ENCODE data around the gene KIAA1614.

Gene KIAA1614

DNA sequence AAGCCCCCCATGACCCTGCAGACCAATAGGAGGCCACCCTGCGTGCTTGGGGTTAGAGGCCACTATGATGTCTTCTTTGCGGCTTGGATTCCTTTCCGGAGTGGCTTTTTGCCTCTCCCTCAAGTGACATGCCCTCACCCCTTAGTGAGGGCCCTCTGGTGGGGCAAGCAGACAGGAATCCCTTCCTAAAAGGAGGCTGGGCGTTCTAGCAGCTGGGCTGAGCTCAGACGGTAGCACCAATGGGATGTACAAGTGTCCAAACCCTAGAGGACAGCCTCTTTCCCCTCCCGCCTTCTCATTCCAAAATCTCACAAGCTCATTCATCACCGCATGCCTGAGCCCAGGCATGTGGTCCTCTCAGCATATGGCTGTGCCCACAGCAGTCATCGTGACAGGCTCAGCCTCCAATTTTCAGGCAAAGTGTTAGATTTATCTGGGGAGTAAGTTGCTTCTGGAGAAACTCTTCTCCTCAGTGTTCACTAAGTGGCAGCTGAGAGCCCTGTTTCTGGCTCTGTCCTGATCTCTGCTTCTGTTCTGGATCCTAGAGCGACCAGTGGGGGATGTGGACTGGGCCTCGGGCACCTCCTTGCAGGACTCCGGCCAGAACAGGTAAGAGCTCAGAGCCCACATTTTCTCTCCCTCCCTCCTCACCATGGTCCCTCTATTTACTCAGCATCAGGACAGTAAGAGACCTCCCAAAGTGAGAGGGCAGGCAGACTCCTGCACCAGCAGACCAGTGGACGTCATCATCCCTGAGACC is 4.8 kb downstream of the KIAA1614 start:
- H3K9ac ChIP-seq (ENCODE audit: low read depth in 1 of 2, low read length in 2 of 2): no peak overlapping the region
- H3K27me3 ChIP-seq (ENCODE audit: control insufficient read depth in 1 of 2, insufficient read depth in 2 of 2, low read length in 2 of 2): peaks cover 9 to 10% of the 10 kb centered on the region in 2 donors
- no peaks in the 10 kb centered on the region for H3K36me3 ChIP-seq (ENCODE audit: control insufficient read depth in 1 of 2, insufficient read depth in 2 of 2, low read length in 2 of 2)
- no peak overlapping the region for H3K27ac ChIP-seq (ENCODE audit: low read depth, low read length)
- no peaks in the 10 kb centered on the region for H3K4me1 ChIP-seq (ENCODE audit: control insufficient read depth in 1 of 2, insufficient read depth in 2 of 2, low read length in 2 of 2)
- no peaks in the 10 kb centered on the region for H3K9me3 ChIP-seq (ENCODE audit: control insufficient read depth in 1 of 2, low read length in 2 of 2)
- no peak overlapping the region for H3K4me3 ChIP-seq (ENCODE audit: low read depth in 1 of 2, low read length in 2 of 2)

DNA sequence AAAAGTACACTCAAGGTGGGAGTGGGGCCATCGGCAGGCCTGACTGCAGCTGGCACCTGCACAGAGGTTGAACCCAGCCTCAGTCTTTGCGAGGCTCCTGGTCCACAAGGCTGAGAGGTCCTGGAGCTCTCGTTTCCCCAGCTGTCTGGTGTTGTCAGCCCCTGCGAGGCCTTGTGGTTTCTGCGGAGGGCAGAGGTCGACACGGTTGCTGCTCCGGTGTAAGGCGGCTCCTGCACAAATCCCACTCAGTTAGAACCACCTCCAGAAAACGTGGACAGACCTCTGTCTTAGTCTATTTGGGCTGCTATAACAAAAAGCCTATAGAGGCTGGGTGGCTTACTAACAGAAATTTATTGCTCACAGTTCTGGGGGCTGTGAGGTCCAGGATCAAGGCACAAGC is 5.8 kb downstream of the KIAA1614 start:
- Histone ChIP-seq H3K9me3 (ENCODE audit: control insufficient read depth in 1 of 2, low read length in 2 of 2) (no peaks in the 10 kb centered on the region), H3K9ac (ENCODE audit: low read depth in 1 of 2, low read length in 2 of 2) (no peak overlapping the region), H3K36me3 (ENCODE audit: control insufficient read depth in 1 of 2, insufficient read depth in 2 of 2, low read length in 2 of 2) (no peaks in the 10 kb centered on the region), H3K4me1 (ENCODE audit: control insufficient read depth in 1 of 2, insufficient read depth in 2 of 2, low read length in 2 of 2) (no peaks in the 10 kb centered on the region), H3K4me3 (ENCODE audit: low read depth in 1 of 2, low read length in 2 of 2) (no peak overlapping the region), H3K27me3 (ENCODE audit: control insufficient read depth in 1 of 2, insufficient read depth in 2 of 2, low read length in 2 of 2) (peaks cover 5 to 6% of the 10 kb centered on the region in 2 donors), H3K27ac (ENCODE audit: low read depth, low read length) (no peak overlapping the region)

DNA sequence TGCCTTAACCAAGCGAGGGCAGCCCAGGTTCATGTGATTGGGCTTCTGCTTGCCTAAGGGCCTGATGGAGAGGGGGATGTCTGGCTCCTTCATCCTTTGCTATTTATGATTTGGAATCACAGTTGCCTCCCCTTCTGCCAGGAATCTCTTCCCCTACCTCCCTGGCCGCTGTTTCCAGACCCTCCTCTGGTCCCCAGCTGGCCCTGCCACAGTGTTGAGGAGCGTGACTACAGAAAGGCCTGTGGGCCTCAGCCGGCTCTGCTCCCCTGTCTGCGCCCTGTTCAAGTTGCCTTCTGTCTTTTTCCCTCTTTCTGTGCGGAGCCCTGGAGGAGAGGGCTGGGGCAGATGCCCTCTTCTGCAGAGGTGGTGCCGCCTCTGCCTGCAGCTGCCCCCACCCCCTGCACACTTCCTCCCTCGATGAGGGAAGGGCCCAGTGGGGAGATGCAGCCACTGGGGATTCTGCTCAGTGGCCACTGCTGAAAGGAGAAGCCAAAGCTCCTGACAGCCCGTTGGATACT is 6.5 kb downstream of the KIAA1614 start:
- peaks cover under 1 to 3% of the 10 kb centered on the region in 2 donors for H3K27me3 ChIP-seq (ENCODE audit: control insufficient read depth in 1 of 2, insufficient read depth in 2 of 2, low read length in 2 of 2)
- no peak overlapping the region for H3K9ac ChIP-seq (ENCODE audit: low read depth in 1 of 2, low read length in 2 of 2)
- no peak overlapping the region for H3K27ac ChIP-seq (ENCODE audit: low read depth, low read length)
- no peaks in the 10 kb centered on the region for H3K4me1 ChIP-seq (ENCODE audit: control insufficient read depth in 1 of 2, insufficient read depth in 2 of 2, low read length in 2 of 2)
- no peaks in the 10 kb centered on the region for H3K9me3 ChIP-seq (ENCODE audit: control insufficient read depth in 1 of 2, low read length in 2 of 2)
- H3K36me3 ChIP-seq (ENCODE audit: control insufficient read depth in 1 of 2, insufficient read depth in 2 of 2, low read length in 2 of 2): no peaks in the 10 kb centered on the region
- no peak overlapping the region for H3K4me3 ChIP-seq (ENCODE audit: low read depth in 1 of 2, low read length in 2 of 2)

DNA sequence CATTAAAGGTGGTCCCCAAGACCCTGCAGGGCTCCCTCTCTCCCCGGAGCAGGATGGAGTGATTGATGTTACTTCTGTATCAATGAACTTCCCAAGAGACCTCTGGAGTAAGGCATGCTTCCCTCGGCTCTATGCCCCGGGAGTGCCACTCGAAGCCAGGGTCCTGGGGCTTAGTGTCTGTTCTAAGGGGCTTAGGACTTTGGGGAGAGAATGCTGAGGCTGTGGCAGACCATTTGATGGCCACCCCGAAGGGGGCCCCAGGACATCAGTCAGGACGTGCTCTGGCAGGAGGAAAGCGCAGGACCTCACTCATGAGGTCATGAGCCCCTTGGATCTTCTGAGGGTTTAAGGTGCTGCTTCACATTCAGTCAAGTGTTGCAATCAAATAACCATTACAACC is 7.5 kb downstream of the KIAA1614 start:
- H3K27ac ChIP-seq (ENCODE audit: low read depth, low read length): no peak overlapping the region
- no peak overlapping the region for H3K4me3 ChIP-seq (ENCODE audit: low read depth in 1 of 2, low read length in 2 of 2)
- no peaks in the 10 kb centered on the region for H3K36me3 ChIP-seq (ENCODE audit: control insufficient read depth in 1 of 2, insufficient read depth in 2 of 2, low read length in 2 of 2)
- no peak overlapping the region for H3K9ac ChIP-seq (ENCODE audit: low read depth in 1 of 2, low read length in 2 of 2)
- H3K4me1 ChIP-seq (ENCODE audit: control insufficient read depth in 1 of 2, insufficient read depth in 2 of 2, low read length in 2 of 2): no peaks in the 10 kb centered on the region
- no peaks in the 10 kb centered on the region for H3K27me3 ChIP-seq (ENCODE audit: control insufficient read depth in 1 of 2, insufficient read depth in 2 of 2, low read length in 2 of 2)
- no peaks in the 10 kb centered on the region for H3K9me3 ChIP-seq (ENCODE audit: control insufficient read depth in 1 of 2, low read length in 2 of 2)

DNA sequence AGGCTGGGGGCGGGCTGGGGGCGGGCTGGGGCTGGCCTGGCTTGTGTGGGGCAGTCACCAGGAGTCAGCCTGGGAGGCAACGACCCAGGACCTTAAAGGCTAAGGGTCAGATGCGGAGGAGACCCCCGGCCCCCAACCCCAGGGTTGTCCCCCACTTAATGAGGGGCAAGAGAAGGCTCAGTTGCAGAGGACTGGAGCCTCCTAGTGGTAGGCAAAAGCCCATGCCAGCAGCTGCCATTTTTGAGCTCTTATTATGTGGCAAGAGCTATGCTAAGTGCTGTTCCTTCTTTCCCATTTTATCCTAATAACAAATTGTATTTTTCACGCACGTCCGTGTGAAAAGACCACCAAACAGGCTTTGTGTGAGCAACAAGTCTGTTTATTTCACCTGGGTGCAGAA is 8.0 kb downstream of the KIAA1614 start:
- H3K36me3 ChIP-seq (ENCODE audit: control insufficient read depth in 1 of 2, insufficient read depth in 2 of 2, low read length in 2 of 2): no peaks in the 10 kb centered on the region
- peaks cover 4 to 5% of the 10 kb centered on the region in 2 donors for H3K4me1 ChIP-seq (ENCODE audit: control insufficient read depth in 1 of 2, insufficient read depth in 2 of 2, low read length in 2 of 2)

DNA sequence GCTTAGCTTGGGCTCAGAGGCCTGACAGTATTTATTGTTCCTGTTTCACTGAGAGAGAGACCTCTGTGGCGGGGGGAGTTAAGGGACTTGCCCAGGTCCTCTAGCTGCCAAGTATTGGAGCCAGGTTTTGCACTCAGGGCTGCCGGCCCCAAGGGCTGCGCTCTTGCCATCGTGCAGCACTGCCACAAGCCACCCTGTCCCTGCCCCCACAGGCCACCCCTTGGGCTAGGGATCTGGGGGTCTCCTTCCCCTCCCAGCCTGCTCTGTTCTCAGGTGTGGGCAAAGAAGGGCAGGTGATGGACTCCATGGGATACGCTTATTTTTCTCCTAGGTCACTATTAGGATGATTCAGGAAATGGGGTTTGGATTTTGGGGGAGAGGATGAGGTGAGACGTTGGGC is 8.7 kb downstream of the KIAA1614 start:
- H3K9me3 ChIP-seq (ENCODE audit: control insufficient read depth in 1 of 2, low read length in 2 of 2): no peaks in the 10 kb centered on the region
- peaks cover 10 to 11% of the 10 kb centered on the region in 2 donors for H3K4me1 ChIP-seq (ENCODE audit: control insufficient read depth in 1 of 2, insufficient read depth in 2 of 2, low read length in 2 of 2)
- H3K4me3 ChIP-seq (ENCODE audit: low read depth in 1 of 2, low read length in 2 of 2): no peak overlapping the region
- no peaks in the 10 kb centered on the region for H3K36me3 ChIP-seq (ENCODE audit: control insufficient read depth in 1 of 2, insufficient read depth in 2 of 2, low read length in 2 of 2)
- H3K27ac ChIP-seq (ENCODE audit: low read depth, low read length): no peak overlapping the region
- no peak overlapping the region for H3K9ac ChIP-seq (ENCODE audit: low read depth in 1 of 2, low read length in 2 of 2)
- H3K27me3 ChIP-seq (ENCODE audit: control insufficient read depth in 1 of 2, insufficient read depth in 2 of 2, low read length in 2 of 2): no peaks in the 10 kb centered on the region

More for the DNA sequence above, 8.0 kb downstream of the KIAA1614 start:
- Histone ChIP-seq H3K27me3 (ENCODE audit: control insufficient read depth in 1 of 2, insufficient read depth in 2 of 2, low read length in 2 of 2) (no peaks in the 10 kb centered on the region), H3K4me3 (ENCODE audit: low read depth in 1 of 2, low read length in 2 of 2) (no peak overlapping the region), H3K27ac (ENCODE audit: low read depth, low read length) (no peak overlapping the region), H3K9me3 (ENCODE audit: control insufficient read depth in 1 of 2, low read length in 2 of 2) (no peaks in the 10 kb centered on the region), H3K9ac (ENCODE audit: low read depth in 1 of 2, low read length in 2 of 2) (no peak overlapping the region)

DNA sequence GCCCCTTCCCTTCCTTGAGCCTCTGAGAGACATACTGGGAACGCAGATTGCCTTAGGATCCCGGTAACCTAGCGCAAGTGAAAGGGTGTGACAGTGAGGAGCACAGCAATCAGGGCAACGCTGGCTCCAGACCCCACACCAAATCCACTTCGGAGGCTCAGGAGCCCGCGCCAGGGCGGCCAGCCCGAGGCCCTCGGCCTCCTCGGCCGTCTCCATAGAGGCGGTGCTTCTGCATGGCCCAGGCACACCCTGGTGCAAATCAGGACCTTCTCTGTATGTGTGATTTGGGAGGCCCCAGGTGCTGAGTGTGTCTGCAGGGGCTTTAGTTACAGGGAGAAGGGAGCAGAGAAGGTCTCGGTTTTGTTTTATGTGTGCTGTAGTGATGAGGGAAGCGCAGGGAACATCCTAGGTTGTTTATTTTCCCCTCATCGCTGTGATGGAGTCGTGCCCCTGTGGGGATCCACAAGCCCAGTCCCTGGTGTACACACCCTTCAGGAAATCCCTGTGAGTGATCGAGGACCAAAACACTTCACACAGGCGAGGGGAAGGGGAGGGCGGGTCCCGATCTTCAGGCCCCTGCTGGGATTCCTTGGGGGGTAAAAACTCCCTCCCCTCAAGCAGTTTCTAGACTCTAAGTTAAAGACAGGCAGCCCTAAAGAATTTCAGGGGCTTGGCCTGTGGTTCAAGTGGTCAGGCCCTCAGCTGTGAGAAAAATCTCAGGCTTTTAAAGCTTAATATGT is 9.4 kb downstream of the KIAA1614 start:
- H3K9ac ChIP-seq (ENCODE audit: low read depth in 1 of 2, low read length in 2 of 2): no peak overlapping the region
- peaks cover 13 to 15% of the 10 kb centered on the region in 2 donors for H3K4me1 ChIP-seq (ENCODE audit: control insufficient read depth in 1 of 2, insufficient read depth in 2 of 2, low read length in 2 of 2)
- no peaks in the 10 kb centered on the region for H3K9me3 ChIP-seq (ENCODE audit: control insufficient read depth in 1 of 2, low read length in 2 of 2)
- no peak overlapping the region for H3K27ac ChIP-seq (ENCODE audit: low read depth, low read length)
- H3K4me3 ChIP-seq (ENCODE audit: low read depth in 1 of 2, low read length in 2 of 2): no peak overlapping the region
- H3K27me3 ChIP-seq (ENCODE audit: control insufficient read depth in 1 of 2, insufficient read depth in 2 of 2, low read length in 2 of 2): no peaks in the 10 kb centered on the region
- H3K36me3 ChIP-seq (ENCODE audit: control insufficient read depth in 1 of 2, insufficient read depth in 2 of 2, low read length in 2 of 2): no peaks in the 10 kb centered on the region

DNA sequence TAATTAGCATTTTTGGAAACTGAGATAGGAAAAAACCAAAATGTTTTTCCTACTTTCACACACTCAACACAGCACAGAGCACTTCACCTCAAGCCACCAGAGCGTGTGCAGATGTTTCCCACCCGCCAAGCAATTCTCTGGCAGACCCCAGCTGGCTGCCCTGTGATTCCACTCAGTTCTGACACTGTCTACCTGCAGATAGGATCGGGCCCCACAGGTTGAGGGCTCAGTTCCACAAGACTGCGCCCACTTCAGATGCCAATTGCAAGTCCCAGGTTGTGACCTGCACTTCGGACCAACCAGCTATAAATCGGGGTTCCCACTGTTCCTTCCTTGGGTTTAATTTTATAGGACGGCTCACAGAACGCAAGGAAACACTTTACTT is 9.9 kb downstream of the KIAA1614 start:
- Histone ChIP-seq H3K9me3 (ENCODE audit: control insufficient read depth in 1 of 2, low read length in 2 of 2) (no peaks in the 10 kb centered on the region), H3K9ac (ENCODE audit: low read depth in 1 of 2, low read length in 2 of 2) (no peak overlapping the region), H3K4me3 (ENCODE audit: low read depth in 1 of 2, low read length in 2 of 2) (no peak overlapping the region), H3K36me3 (ENCODE audit: control insufficient read depth in 1 of 2, insufficient read depth in 2 of 2, low read length in 2 of 2) (no peaks in the 10 kb centered on the region), H3K27me3 (ENCODE audit: control insufficient read depth in 1 of 2, insufficient read depth in 2 of 2, low read length in 2 of 2) (no peaks in the 10 kb centered on the region), H3K27ac (ENCODE audit: low read depth, low read length) (no peak overlapping the region), H3K4me1 (ENCODE audit: control insufficient read depth in 1 of 2, insufficient read depth in 2 of 2, low read length in 2 of 2) (peaks cover 13 to 15% of the 10 kb centered on the region in 2 donors)

DNA sequence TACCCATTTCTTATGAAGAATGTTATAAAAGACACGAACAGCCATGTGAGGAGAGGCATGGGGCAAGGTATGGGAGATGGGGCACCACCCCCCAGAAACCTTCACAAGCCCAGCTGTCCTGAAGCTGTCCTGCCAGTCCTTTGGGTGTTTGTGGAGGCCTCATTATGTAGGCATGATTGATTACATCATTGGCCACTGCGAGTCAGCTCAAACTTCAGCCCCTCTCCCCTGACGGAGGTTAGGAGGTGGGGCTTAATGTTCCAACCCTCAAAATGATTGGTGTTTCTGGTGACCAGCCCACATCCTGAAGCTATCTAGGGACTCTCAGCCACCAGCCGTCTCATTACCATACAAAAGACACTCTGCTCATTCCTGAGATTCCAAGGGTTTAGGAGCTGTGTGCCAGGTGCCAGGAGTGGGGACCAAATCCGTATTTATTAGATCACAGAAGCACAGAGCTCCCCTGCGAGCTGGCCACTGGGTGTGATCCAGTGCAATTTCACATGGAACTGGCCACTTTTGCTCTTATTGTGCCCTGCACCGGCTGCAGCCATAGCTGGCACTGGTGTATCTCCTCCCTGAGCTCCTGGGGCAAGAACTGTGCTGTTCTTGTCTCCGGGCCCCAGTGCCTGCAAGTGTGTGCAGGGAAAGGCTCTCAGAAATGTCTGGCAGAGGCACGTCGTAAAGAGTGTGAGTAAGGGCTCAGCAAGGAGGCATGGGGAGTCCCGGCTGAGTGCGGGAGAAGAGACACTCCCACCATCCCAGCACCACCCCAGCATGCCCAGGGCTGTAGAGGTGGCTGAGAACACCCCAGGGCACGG is 10.5 kb downstream of the KIAA1614 start:
- no peaks in the 10 kb centered on the region for H3K36me3 ChIP-seq (ENCODE audit: control insufficient read depth in 1 of 2, insufficient read depth in 2 of 2, low read length in 2 of 2)

DNA sequence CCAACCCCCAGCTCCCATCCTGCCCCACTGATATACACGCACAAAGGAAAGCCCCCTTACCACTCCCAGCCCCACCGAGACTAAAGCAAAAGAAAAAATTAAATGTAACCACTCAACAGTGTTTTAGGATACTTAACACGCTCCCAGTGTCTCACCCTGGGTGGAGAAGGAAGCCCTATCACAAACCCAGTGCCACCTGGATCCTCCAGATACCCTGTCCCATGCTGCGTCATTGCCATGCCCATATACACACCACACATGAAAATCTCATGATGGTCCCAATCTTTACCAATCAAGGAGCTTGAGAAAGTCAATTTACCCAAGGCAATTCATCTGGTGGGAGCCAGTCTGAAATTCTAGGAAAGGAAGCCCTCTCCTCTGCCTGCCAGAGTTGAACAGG is 11.2 kb downstream of the KIAA1614 start:
- Histone ChIP-seq H3K36me3 (ENCODE audit: control insufficient read depth in 1 of 2, insufficient read depth in 2 of 2, low read length in 2 of 2) (no peaks in the 10 kb centered on the region), H3K27ac (ENCODE audit: low read depth, low read length) (no peak overlapping the region)

More for the DNA sequence above, 10.5 kb downstream of the KIAA1614 start:
- Histone ChIP-seq H3K4me3 (ENCODE audit: low read depth in 1 of 2, low read length in 2 of 2) (no peak overlapping the region), H3K4me1 (ENCODE audit: control insufficient read depth in 1 of 2, insufficient read depth in 2 of 2, low read length in 2 of 2) (peaks cover 13 to 15% of the 10 kb centered on the region in 2 donors), H3K9me3 (ENCODE audit: control insufficient read depth in 1 of 2, low read length in 2 of 2) (no peaks in the 10 kb centered on the region), H3K27ac (ENCODE audit: low read depth, low read length) (no peak overlapping the region), H3K9ac (ENCODE audit: low read depth in 1 of 2, low read length in 2 of 2) (no peak overlapping the region), H3K27me3 (ENCODE audit: control insufficient read depth in 1 of 2, insufficient read depth in 2 of 2, low read length in 2 of 2) (no peaks in the 10 kb centered on the region)

More for the DNA sequence above, 11.2 kb downstream of the KIAA1614 start:
- Histone ChIP-seq H3K9me3 (ENCODE audit: control insufficient read depth in 1 of 2, low read length in 2 of 2) (no peaks in the 10 kb centered on the region), H3K9ac (ENCODE audit: low read depth in 1 of 2, low read length in 2 of 2) (no peak overlapping the region), H3K4me1 (ENCODE audit: control insufficient read depth in 1 of 2, insufficient read depth in 2 of 2, low read length in 2 of 2) (peaks cover 13 to 15% of the 10 kb centered on the region in 2 donors), H3K4me3 (ENCODE audit: low read depth in 1 of 2, low read length in 2 of 2) (no peak overlapping the region), H3K27me3 (ENCODE audit: control insufficient read depth in 1 of 2, insufficient read depth in 2 of 2, low read length in 2 of 2) (no peaks in the 10 kb centered on the region)

All from duodenal mucosa (tissue), 2 donors.